ENCODE data around the gene ST6GALNAC3. TPM values are rescaled to one million over a fixed set of nuclear protein-coding genes. Genes with fewer than 3 reads are reported as not detected.

Gene ST6GALNAC3
- polyA plus RNA-seq, 1 experiment, result 0.05 TPM

GRCh38 chr1:76231320-76231719 is 156.8 kb downstream of the ST6GALNAC3 start:
- CTCF ChIA-PET, result no interaction called here
- no peak for DNase-seq (ENCODE audit: low read depth)
- POLR2A ChIA-PET, result no interaction called here
- H3K4me3 ChIP-seq (ENCODE audit: low read depth, low read length), result no peak overlapping the region
- H3K36me3 ChIP-seq (ENCODE audit: control insufficient read depth, insufficient read depth, low read length), result no peaks in the 10 kb centered on the region
- H3K27me3 ChIP-seq (ENCODE audit: control insufficient read depth, insufficient read depth, low read length), result no peaks in the 10 kb centered on the region
- TF ChIP-seq CTCF (IDR thresholded peaks at IDR 0.05; ENCODE audit: insufficient read depth, low read depth, low read length), result no peak

GRCh38 chr1:76232666-76233065 is 158.1 kb downstream of the ST6GALNAC3 start:
- Histone ChIP-seq H3K36me3 (ENCODE audit: control insufficient read depth, insufficient read depth, low read length) (no peaks in the 10 kb centered on the region), H3K27me3 (ENCODE audit: control insufficient read depth, insufficient read depth, low read length) (no peaks in the 10 kb centered on the region), H3K4me3 (ENCODE audit: low read depth, low read length) (no peak overlapping the region)
- DNase-seq (ENCODE audit: low read depth), result no peak
- ChIA-PET POLR2A (no interaction called here), CTCF (no interaction called here)
- TF ChIP-seq CTCF (IDR thresholded peaks at IDR 0.05; ENCODE audit: insufficient read depth, low read depth, low read length), result no peak

- POLR2A ChIA-PET, result no interaction called here
Measured at GRCh38 chr1:76234061-76234460, 159.5 kb downstream of the ST6GALNAC3 start.

GRCh38 chr1:76237211-76237610 is 162.7 kb downstream of the ST6GALNAC3 start:
- TF ChIP-seq CTCF (IDR thresholded peaks at IDR 0.05; ENCODE audit: insufficient read depth, low read depth, low read length), result no peak
- ChIA-PET POLR2A (no interaction called here), CTCF (interaction anchor here (0.6 kb wide), 1 partner anchor 44 kb away, joined by 3 read pairs; no protein-coding TSS in a partner anchor)
- H3K27me3 ChIP-seq (ENCODE audit: control insufficient read depth, insufficient read depth, low read length), result no peaks in the 10 kb centered on the region
- no peaks in the 10 kb centered on the region for H3K36me3 ChIP-seq (ENCODE audit: control insufficient read depth, insufficient read depth, low read length)
- DNase-seq (ENCODE audit: low read depth), result no peak
- H3K4me3 ChIP-seq (ENCODE audit: low read depth, low read length), result no peak overlapping the region

More at GRCh38 chr1:76234061-76234460, 159.5 kb downstream of the ST6GALNAC3 start:
- H3K27me3 ChIP-seq (ENCODE audit: control insufficient read depth, insufficient read depth, low read length), result no peaks in the 10 kb centered on the region
- no peak overlapping the region for H3K4me3 ChIP-seq (ENCODE audit: low read depth, low read length)
- CTCF ChIA-PET, result no interaction called here
- H3K36me3 ChIP-seq (ENCODE audit: control insufficient read depth, insufficient read depth, low read length), result no peaks in the 10 kb centered on the region
- TF ChIP-seq CTCF (IDR thresholded peaks at IDR 0.05; ENCODE audit: insufficient read depth, low read depth, low read length), result no peak
- no peak for DNase-seq (ENCODE audit: low read depth)

- Histone ChIP-seq H3K4me3 (ENCODE audit: low read depth, low read length) (no peak overlapping the region), H3K36me3 (ENCODE audit: control insufficient read depth, insufficient read depth, low read length) (no peaks in the 10 kb centered on the region), H3K27me3 (ENCODE audit: control insufficient read depth, insufficient read depth, low read length) (no peaks in the 10 kb centered on the region)
- no peak for DNase-seq (ENCODE audit: low read depth)
- TF ChIP-seq CTCF (IDR thresholded peaks at IDR 0.05; ENCODE audit: insufficient read depth, low read depth, low read length), result no peak
- CTCF ChIA-PET, result no interaction called here
- POLR2A ChIA-PET, result no interaction called here
Measured at GRCh38 chr1:76238094-76238628, 163.6 kb downstream of the ST6GALNAC3 start.
